D341Med (cell line): ENCODE results near the gene NME5.

ENCODE experiments used
- DNase-seq: peaks from one replicate; pipeline ENCODE4 v3.0.0; 2012; ENCODE audit warnings: low spot score

Gene NME5

DNA sequence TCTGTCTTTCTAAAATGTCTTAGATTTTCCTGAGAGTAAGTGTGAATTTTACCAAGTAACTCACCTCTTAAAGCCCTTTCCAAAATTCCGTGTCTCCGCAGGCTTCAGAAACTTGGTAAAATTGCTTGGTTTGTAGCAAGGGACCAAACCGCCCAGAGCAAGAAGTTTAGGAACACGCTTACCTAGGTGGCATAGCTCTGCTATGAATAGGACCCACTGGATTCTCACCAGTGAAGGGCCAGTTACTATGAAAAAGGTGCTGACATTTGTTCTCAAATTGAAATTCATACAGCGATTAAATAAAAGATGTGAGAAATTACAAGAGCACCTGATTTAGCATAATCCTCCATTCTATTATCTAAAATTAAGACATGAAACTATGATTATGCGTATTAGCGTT is 6.7 kb downstream of the NME5 start:
- no peak for DNase-seq

DNA sequence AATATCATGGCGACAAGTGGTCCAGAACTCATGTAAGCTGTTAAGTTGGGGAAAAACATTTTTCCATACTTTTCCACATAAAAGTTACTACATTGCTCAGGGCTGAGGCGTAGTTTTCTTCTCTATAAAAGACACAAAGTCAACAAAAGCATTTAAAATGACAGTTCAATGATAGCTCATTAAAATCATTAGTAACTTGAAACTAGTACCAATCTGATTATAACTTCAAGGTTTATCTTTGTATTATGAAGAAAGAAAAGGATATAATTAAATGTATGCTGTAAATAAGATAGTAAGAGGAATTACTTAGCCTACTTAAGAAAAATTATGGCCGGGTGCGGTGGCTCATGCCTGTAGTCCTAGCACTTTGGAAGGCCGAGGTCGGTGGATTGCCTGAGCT is 9.9 kb downstream of the NME5 start:
- DNase-seq = no peak

DNA sequence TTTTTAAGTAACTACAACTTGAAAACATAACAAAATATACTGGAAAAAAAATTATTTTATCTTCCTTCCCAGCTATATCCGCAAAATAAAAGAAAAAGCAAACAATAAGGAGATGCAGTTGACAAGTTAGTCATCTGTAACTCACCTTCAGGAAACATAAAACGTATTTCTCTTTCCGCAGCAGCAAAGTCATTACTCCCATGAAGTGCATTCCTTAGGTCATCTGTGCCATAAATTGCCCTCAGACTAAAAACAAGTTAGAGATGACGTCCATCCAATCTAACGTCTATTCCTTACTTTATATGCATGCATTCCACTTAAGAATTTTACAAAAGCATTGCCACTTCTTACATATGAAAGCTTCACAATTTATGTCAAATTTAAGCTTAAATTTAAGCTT is 10.9 kb downstream of the NME5 start:
- no peak for DNase-seq

DNA sequence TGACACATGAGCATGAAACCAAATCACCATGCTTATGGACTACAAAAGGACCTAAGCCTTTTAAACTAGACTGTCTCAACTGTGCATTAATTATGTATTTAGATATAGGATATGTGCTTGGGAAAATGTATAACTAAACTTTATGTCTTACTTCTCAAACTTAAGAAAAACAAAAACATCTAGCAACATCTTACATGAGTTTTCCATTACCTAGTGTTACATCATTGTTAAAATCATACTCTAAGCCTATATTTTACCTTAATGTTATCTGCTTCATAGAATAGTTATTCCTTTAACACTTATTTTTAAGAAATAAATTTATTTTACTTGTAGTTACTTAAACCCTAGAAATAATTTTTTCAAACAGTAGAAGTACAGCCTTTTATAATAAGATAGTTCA is 24.0 kb downstream of the NME5 start:
- DNase-seq = no peak

DNA sequence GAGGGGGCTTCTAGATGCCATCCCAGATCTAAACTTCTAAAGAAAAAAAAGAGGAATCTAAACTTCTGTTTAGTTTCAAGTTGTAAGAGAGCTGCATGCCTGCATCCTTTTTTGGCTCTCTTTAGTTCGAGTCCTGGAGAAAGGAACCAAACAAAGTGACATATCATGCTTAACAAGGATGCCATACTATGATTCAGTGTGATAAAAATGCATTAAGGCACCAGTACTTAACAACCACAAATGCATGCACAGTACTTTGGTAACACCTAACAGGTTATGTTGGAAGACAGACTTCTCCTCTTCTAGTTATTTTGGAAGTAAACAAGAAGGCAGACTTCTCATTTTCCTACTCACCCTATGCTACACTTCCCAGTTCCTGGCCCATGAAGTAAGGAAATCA is 27.3 kb downstream of the NME5 start:
- DNase-seq = no peak

DNA sequence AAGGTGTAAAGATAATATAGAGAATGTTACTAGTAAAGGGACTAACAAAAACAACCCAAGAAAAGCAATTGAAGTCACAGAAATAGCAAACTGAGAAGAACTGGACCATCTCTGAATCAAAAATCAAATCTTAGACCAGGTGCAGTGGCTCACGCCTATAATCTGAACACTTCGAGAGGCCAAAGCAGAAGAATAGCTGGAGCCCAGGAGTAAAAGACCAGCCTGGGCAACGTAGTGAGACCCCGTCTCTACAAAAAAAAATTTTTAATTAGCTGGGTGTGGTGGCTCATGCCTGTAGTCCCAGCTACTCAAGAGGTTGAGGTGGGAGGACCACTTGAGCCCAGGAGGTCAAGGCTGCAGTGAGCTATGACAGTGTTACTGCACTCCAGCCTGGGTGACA is 28.0 kb downstream of the NME5 start:
- no peak for DNase-seq

DNA sequence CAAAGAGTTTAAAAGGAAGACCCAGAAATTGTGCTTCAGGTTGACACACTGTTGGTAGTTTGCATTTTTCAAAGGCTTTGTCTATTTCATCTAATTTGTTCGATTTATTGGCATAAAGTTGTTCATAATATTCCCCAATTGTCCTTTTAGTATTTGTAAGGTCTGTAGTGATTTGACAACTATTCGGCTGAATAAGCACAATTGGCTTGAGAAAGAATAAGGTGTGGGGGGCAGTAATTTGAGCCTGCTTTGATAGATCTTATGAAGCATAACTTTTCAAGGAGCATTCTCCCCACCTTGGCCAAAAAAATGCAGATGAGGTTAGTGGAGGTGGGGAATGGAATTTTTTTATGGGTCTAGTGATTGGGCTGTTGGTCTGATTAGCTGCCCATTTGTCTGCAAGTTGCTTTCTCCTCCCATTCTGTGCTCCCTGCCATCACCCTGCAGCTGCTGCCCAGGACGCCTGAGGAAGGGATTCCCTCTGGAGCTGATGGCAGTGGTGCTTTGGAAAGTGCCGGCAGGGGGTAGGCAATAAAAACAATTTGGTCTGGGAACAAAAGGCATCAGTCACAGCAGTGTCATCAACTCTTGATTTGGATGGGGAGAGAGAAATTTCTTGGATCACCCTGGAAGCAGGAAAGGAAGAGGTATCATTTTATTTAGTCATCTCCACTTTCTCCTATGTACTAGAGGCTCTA is 28.8 kb downstream of the NME5 start:
- DNase-seq = no peak

DNA sequence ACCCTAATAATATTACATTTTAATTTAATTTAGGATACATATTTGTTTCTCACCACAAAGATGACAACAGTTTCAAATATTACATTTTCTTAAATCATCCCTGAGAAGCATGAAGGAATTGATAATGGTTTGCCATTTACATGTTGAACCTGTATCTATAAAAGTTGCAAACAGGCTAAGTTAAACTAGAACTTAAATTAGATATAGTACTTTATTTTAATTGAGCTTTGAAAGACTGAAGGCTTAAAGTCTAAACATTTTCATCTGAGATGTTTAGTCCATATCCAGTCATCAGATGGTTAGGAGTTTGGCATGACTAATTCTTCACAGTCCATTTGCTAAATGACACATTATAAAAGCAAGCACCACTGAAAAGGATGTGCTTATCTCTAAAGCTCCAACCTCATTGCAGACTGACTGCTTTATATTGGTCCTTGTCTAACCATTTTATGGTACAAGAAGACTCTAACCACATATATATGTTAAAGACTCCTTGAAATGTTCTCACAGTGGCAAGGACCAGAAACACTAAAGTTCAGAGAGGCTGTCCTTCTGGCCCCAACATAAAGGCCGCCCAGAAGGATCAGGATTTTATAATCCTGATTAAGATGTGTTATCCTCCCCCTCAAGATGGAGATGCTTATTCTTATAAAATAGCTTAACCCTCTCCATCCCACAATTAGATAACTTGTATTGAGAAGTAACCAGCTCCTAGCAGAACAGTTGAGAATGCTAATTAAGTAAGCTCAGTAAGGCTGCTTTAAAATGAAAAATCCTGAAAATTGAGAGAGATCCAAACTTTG is 29.6 kb downstream of the NME5 start:
- peak; percentile 44 for DNase-seq

DNA sequence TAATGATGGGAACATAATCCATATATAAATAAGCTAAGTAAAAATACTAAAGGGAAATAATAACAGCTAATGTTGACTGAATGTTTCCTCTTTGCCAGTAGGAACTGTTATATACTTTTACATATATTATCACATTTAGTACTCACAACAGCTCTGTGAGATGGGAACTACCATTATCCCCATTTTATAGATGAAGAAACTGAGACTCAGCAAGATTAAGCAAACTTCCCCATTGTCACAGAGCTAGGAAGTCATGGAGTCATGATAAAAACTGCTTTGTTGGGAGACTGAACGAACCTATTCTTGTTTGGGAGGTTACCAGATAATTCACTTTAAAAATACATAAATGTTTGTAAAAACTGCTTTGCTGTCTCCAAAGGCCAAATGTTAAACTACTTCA is 32.0 kb downstream of the NME5 start:
- DNase-seq = no peak

DNA sequence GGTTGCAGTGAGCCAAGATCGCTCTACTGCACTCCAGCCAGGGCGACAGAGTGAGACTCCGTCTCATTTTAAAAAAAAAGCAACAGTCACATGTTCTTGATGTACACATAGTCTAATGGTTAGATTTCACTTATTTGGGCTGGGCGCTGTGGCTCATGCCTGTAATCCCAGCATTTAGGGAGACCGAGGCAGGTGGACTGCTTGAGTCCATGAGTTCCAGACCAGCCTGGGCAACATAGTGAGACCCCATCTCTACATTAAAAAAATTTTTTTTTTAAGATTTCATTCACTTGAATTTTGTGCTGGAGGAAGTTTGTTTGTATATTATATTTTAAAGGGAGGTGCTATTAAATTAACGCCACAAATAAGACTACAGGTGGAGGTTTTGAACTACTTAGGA is 33.5 kb downstream of the NME5 start:
- no peak for DNase-seq

DNA sequence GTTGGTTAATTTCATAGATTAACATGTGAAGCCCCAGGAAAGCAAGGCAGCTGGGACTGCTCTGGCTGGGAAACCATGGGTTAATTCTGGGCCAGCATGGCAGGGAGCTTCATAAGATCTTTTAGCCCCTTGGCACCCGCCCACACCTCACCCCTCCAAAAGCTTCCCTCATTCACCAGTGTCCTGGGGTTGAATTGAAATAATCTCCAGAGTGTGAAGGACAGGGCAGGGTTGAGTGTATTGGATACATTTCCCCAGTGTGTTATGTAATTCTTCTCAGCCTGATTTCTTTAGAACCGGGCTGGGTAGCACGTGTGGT is 36.0 kb downstream of the NME5 start:
- DNase-seq = no peak

DNA sequence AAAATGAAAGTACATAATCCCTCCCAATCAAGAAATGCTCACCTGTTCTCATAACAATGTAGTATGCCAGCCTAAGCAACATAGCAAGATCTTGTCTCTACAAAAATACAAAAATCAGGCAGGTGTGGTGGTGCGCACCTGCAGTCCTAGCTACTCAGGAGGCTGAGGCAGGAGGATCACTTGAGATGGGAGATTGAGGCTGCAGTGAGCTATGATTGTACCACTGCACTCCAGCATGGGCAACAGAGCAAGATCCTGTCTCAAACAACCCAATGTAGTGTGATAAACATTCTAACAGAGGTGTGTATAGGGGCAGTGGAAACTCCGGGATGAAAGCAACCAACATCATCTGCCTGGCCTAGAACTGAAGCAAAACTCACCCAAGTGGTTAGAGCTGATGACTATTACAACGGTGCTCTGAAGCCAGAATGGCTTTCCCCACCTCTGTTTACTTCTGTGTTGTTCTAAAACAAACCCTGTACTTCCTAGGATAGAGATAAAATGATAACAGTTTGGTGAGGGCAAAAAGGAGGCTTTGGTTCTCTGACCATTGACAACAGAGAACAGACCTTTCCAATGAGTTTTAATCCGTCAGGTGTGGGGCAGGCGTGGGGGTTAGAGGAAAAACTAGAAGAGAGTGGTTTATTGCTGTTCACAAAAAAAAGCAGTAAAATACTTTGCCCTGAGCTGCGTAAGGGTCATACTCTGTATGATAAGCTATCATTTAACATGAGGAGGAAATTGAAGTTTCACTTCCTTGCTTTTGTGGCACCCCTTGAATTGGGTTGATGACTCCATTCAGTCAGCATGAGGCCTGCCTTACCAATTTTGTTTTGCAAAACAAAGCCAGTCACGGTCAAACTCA is 36.5 kb downstream of the NME5 start:
- no peak for DNase-seq

DNA sequence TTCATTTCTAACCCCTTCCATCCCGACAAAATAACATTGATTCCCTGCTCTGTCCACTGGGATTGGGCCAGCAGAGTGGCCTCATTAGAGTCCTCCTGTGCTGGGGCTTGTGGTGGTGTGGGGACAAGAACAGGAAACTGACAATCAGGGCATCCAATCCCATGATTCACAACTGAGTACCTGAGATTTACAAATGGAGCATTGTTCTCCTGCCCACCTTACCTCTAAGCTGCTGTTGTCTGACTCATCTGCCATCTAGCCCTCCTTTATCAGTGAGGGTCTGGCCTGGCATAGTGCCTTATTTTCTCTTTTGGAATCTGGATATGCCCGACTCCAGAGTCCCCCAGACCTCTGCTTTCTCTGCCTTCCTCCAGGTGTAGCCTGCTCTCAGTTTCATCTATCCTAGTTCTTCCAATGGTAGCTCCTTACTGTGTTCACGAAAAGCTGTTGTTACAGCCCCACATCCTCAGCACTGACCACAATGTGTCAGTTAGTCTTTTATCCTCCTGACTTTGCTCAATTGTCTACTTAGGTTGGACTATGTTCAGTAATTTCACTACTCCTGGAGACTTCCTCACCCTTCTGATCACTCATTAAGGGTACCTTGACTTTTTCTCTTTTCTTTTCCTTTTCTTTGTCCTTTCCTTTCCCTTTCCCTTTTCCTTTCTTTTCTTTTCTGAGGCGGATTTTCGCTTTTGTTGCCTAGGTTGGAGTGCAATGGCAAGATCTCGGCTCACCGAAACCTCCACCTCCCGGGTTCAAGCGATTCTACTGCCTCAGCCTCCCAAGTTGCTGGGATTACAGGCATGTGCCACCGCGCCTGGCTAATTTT is 42.0 kb downstream of the NME5 start:
- no peak for DNase-seq

DNA sequence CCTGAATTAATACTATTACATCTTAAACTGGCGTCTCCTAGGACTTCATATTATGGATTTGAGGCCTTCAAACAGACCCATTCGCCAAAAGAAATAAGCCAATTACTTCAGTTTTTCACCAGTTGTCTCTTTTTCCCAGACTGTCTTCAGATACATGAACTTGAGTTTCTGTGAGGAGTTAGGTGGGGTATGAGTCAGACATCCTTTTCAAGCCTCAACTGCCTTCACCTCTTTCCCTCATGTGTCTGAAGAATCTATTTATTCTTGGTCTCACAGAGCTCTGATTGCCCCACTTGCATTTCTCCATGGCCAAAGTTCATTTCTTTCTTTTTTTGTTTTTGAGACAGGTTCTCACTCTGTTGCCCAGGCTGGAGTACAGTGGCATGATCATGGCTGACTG is 42.9 kb downstream of the NME5 start:
- no peak for DNase-seq

DNA sequence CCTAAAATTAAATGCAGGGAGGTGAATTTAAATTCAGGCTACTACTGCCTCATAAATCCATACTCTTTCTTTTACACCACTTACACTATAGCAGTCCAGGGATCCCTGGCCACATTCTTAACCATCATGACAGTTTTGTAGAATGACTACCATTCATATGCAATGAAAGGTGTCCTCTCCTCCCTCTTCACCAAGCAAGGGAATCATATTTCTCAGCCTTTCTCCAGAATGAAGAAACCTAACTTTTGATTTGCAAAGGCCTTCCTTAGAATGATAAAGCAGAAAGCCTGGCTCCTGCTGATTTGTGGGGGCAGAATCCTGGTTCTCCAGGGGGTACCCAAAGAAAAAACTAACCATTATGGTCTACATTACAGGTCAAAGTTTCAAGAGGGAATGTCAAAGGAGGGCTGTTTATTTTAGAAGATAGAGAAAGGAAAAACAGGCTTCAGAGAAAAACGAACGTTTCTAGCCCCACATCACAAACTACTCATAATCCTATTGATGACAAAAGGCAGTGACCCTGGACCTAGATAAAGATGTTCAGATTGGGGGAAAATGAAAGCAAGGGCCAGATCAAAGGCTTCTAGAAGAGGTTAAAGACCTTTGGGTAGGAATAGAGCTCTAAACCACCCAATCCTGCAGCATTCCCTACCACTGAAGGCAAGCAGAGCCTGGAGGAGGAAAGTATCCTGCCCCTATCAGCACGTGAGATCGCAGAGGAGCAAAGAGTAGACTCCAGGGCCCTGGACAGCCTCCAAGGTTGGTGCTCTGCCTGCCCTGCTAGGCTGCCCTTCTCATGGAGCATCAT is 43.9 kb downstream of the NME5 start:
- DNase-seq = no peak

DNA sequence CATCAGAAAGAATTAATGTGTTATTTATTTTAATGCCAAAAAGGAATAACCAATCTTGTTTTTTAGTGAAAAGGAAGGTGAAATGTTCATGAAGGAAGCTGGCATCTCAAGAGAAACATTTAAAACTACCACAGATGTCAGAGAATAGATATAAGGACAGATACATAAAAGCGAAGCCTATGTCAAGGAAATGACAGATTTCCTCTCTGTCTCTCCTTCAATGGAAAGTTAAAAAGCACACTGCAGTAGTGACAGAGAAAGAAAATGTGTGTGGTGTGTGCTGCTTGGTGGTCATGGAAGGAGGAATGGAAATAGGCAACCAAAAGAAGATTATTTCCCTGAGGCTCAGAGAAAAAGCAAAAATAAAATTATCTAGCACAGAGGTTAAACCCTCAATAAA is 46.2 kb downstream of the NME5 start:
- no peak for DNase-seq

DNA sequence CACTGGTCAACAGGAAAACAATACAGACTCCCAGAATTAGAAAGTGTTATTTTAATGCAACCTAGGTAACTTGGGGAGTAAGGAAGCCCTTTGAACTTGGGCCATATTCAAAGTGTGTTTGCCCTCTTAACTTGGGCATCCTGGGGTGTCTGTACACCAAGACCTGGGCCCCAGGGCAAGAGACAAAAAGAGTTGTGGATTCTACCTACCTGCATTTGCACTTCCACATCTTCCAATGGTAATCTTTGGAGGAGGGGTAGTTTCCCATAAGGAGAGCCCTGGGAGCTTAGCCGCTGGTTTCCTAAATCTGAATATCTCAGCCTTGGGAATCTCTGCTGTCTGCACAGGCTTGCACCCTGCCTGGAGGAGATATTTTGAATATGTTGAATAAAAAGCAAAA is 46.9 kb downstream of the NME5 start:
- DNase-seq = no peak

DNA sequence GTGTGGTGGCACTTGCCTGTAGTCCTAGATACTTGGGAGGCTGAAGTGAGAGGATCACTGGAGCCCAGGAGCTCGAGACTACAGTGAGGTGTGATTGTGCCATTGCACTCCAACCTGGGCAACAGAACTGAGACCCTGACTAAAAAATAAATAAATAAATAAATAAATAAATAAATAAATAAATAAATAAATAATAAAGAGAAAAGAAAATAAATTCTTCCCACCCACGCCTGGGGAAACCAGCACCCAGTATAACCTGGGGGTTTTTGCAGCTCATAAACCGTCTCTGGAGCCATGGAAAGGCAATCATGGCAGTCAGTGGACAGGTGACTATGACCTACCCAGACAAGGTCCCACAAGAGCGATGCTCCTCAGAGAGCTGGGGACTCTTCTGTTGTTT is 47.5 kb downstream of the NME5 start:
- no peak for DNase-seq

DNA sequence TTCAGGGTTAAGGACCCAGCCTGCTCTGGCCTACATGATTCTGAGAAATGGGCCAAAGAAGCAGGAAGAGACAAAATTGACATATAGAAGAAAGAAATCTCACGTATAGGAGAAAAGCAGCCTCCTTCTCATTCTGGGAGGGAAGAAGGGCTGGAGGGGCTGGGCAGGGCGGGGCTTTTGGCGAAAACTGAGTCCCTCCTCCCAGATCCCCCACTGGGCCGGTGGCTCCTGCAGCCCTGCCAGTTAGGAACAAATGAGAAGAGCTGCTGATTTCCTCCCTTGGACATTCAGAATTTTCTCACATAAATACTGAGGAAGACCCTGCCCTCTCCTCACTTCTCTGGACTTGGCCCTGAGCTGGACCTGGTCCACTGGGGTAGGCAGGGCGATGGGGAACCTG is 55.5 kb downstream of the NME5 start, which contains the start of gene WNT8A:
Gene WNT8A (plus strand): TSS at position 332 of the 400 bp plus-strand sequence. CDS start 95 bp downstream, outside the sequence.
- no peak for DNase-seq

DNA sequence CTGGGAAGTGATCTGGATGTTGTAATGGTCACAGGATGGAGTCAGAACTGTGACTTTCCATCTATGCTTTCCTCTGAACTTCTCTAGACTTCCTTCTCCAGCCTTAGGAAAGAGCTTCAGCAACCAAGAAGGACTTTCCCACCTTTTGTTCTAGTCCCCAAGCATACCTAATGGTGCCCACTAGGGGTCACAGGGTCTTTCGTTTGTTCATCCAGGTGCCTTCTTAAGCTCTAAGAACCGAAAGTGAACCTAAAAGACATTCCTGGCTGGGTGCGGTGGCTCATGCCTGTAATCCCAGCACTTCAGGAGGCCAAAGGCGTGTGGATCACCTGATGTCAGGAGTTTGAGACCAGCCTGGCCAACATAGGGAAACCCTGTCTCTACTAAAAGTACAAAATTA is 57.2 kb downstream of the NME5 start:
- DNase-seq = no peak

DNA sequence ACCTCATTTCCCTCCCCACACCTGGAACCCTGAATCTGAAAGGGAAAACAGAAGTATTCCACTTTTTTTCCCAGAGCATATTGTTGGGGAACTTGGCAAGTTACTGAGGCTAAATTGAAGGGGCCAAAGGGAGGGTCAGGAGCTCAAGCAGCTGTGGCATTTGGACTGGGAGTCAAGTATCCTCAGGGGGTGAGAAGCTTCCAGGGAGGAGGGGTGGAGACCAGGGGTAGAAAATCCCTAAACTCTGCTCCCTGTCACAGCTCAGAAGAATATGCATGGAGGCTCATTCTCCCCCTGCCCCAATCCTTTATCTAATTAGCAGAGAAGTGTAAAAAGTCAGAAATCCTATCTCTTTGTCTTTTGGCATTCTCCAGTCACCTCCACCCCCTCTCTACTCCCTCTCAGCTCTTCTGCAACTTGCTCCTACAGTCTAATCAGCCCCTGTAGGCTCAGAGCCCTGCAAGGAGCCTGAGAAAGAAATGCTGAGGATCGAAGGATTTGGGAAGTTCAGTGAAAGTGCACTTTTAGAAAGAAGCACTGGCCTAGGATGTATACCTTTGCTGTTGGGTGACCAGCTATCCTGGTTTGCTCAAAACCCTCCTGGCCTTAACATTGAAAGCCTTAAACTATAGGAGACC is 61.1 kb downstream of the NME5 start:
- no peak for DNase-seq
